ENCODE results near the gene STAT2. TPM values are rescaled to one million over a fixed set of nuclear protein-coding genes. Genes with fewer than 3 reads are reported as not detected.

STAT2 gene
- total RNA-seq, 1 donor from 2014 or later, result 199 TPM

- DNase-seq, result peak; percentile 96
- Histone ChIP-seq H3K9me3 (no peaks in the 10 kb centered on the region), H3K4me3 (peak within 1 kb of the TSS; percentile 71), H3K27me3 (no peaks in the 10 kb centered on the region), H3K36me3 (no peaks in the 10 kb centered on the region), H3K4me1 (peaks cover 12% of the 10 kb centered on the region), H3K27ac (peak within 1 kb of the TSS; percentile 97)
- TF ChIP-seq CTCF (IDR thresholded peaks at IDR 0.05), result peak; percentile 56
- peak; percentile 99 for ATAC-seq
- intact Hi-C loops (cut with DNase I), result loop anchor here (10.0 kb wide), 1 partner anchor 131 kb away; the partner anchor contains the start of gene SPRYD4
These were observed 26.0 kb downstream of the STAT2 start, which contains the start of gene PAN2 for GRCh38 chr12:56333679-56334489. TSS of gene PAN2 (minus strand) at chr12:56334000. CDS start at chr12:56333094, 906 bp downstream.

GRCh38 chr12:56333197-56333678 is 26.7 kb downstream of the STAT2 start:
- intact Hi-C loops (cut with DNase I), result loop anchor here (10.0 kb wide), 1 partner anchor 132 kb away; the partner anchor contains the start of gene SPRYD4

GRCh38 chr12:56332512-56333196 is 27.3 kb downstream of the STAT2 start:
- H3K4me3 ChIP-seq, result peak overlapping the region; percentile 71
- DNase-seq, result no peak
- peaks cover 12% of the 10 kb centered on the region for H3K4me1 ChIP-seq
- no peak for TF ChIP-seq CTCF (IDR thresholded peaks at IDR 0.05)
- H3K27me3 ChIP-seq, result no peaks in the 10 kb centered on the region
- peak overlapping the region; percentile 97 for H3K27ac ChIP-seq
- no peak for ATAC-seq
- peaks cover 8% of the 10 kb centered on the region for H3K36me3 ChIP-seq
- intact Hi-C loops (cut with DNase I), result loop anchor here (10.0 kb wide), 1 partner anchor 132 kb away; the partner anchor contains the start of gene SPRYD4
- no peaks in the 10 kb centered on the region for H3K9me3 ChIP-seq

More at GRCh38 chr12:56333197-56333678, 26.7 kb downstream of the STAT2 start:
- ATAC-seq (peak; percentile 1), DNase-seq (no peak)
- Histone ChIP-seq H3K36me3 (peaks cover 2% of the 10 kb centered on the region), H3K4me1 (peaks cover 12% of the 10 kb centered on the region), H3K27me3 (no peaks in the 10 kb centered on the region), H3K9me3 (no peaks in the 10 kb centered on the region), H3K27ac (peak overlapping the region; percentile 97), H3K4me3 (peak overlapping the region; percentile 71)
- no peak for TF ChIP-seq CTCF (IDR thresholded peaks at IDR 0.05)

- TF ChIP-seq CTCF (IDR thresholded peaks at IDR 0.05), result no peak
- intact Hi-C loops (cut with DNase I), result loop anchor here (10.0 kb wide), 1 partner anchor 134 kb away; the partner anchor contains the start of gene SPRYD4
- Histone ChIP-seq H3K36me3 (peaks cover 24% of the 10 kb centered on the region), H3K4me3 (no peak overlapping the region), H3K4me1 (peaks cover 12% of the 10 kb centered on the region), H3K27me3 (no peaks in the 10 kb centered on the region), H3K9me3 (no peaks in the 10 kb centered on the region), H3K27ac (no peak overlapping the region)
- ATAC-seq (no peak), DNase-seq (no peak)
These were observed 28.9 kb downstream of the STAT2 start for GRCh38 chr12:56330936-56331490.

GRCh38 chr12:56326533-56326932 is 33.4 kb downstream of the STAT2 start:
- no peaks in the 10 kb centered on the region for H3K4me1 ChIP-seq
- H3K4me3 ChIP-seq, result no peak overlapping the region
- no peak for TF ChIP-seq CTCF (IDR thresholded peaks at IDR 0.05)
- ATAC-seq (no peak), DNase-seq (peak; percentile 49)
- intact Hi-C loops (cut with DNase I), result no loop called here
- H3K36me3 ChIP-seq, result peaks cover 69% of the 10 kb centered on the region
- H3K27ac ChIP-seq, result no peak overlapping the region
- no peaks in the 10 kb centered on the region for H3K9me3 ChIP-seq
- H3K27me3 ChIP-seq, result no peaks in the 10 kb centered on the region
